IPS-18c (cell line): Measurements from ENCODE around the gene GABRR1.

Experiments
- H3K4me3 ChIP-seq: 2 replicates; pipeline ENCODE4 v1.7.0; 2013; ENCODE audit warnings: low read depth, mild to moderate bottlenecking, low read length, moderate library complexity; ENCODE audit not compliant: insufficient read depth
- H3K9me3 ChIP-seq: one replicate; pipeline ENCODE4 v1.6.1; 2013; ENCODE audit warnings: mild to moderate bottlenecking, low read length, moderate library complexity; ENCODE audit not compliant: control insufficient read depth, insufficient read depth

Gene GABRR1

GRCh38 chr6:89217299-89217910 is at the start of gene GABRR1:
GABRR1 (minus strand) TSS chr6:89217358; CDS start chr6:89217322, 36 bp downstream.
- H3K9me3 ChIP-seq, result no peaks in the 10 kb centered on the region
- no peak within 1 kb of the TSS for H3K4me3 ChIP-seq

- H3K4me3 ChIP-seq, result no peak overlapping the region
Measured at GRCh38 chr6:89264296-89264695, 47.1 kb upstream of the GABRR1 start.

GRCh38 chr6:89260832-89261231 is 43.7 kb upstream of the GABRR1 start:
- no peak overlapping the region for H3K4me3 ChIP-seq
- H3K9me3 ChIP-seq, result no peaks in the 10 kb centered on the region

More at GRCh38 chr6:89264296-89264695, 47.1 kb upstream of the GABRR1 start:
- no peaks in the 10 kb centered on the region for H3K9me3 ChIP-seq

GRCh38 chr6:89260310-89260709 is 43.2 kb upstream of the GABRR1 start:
- no peaks in the 10 kb centered on the region for H3K9me3 ChIP-seq

GRCh38 chr6:89258912-89259311 is 41.8 kb upstream of the GABRR1 start:
- Histone ChIP-seq H3K4me3 (no peak overlapping the region), H3K9me3 (no peaks in the 10 kb centered on the region)

More at GRCh38 chr6:89260310-89260709, 43.2 kb upstream of the GABRR1 start:
- no peak overlapping the region for H3K4me3 ChIP-seq

DNA sequence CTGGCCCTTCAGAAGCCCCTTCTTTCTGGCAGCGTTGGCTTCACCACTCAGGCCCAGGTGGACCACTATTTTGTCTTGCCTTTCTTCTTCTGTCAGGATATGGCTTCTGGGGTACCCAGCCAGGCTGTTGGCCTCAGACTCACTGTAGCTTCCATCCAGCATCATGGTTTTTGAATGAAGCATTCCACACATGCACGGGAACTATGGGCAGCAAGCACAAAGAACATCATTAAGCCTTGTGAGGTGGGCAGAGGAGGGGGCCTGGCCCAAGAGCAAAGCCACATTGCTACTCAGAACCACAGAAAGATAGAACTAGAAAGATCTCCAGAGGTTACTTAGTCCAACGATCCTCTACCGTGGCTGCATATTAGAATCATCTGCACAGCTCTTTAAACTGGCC is 40.6 kb upstream of the GABRR1 start:
- Histone ChIP-seq H3K4me3 (no peak overlapping the region), H3K9me3 (no peaks in the 10 kb centered on the region)

GRCh38 chr6:89257346-89257745 is 40.2 kb upstream of the GABRR1 start:
- Histone ChIP-seq H3K4me3 (no peak overlapping the region), H3K9me3 (no peaks in the 10 kb centered on the region)

GRCh38 chr6:89255417-89255816 is 38.3 kb upstream of the GABRR1 start:
- Histone ChIP-seq H3K4me3 (no peak overlapping the region), H3K9me3 (no peaks in the 10 kb centered on the region)

DNA sequence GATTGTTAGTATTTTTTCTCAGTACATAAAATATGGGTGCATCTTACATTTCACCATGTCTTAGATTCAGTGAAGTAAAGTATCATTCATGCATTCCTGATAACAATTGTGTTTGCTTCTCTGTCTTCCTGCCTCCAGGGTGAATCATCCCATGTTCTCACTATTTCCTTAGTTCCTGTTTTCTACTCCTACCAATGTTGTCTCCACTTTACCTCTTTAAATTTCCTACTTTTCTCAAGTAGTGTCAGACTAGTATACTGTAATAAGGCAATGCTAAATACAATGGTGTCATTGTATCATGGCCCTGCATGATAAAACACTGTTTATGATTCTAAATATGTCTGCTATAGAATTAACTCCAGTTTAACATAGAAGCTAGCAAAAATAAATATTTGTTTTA is 37.4 kb upstream of the GABRR1 start:
- Histone ChIP-seq H3K9me3 (no peaks in the 10 kb centered on the region), H3K4me3 (no peak overlapping the region)

DNA sequence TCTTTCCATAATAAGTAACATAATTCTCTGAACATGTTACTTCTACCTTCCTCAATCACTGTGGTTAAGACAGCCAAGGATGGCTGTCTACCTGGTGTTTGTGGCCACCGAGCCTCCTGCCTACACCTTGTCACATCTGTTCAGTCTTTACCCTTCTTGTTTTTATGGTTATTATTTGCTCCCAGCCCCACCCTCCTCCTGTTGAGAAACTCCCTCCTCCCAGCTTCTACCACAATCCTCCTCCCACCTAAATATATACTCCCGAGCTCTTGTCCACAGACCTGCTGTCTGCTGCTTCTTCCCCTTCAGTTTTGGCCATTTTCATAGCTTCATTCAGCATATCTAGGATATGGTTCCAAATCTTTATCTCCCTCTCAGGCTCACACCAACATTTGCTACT is 35.7 kb upstream of the GABRR1 start:
- Histone ChIP-seq H3K9me3 (no peaks in the 10 kb centered on the region), H3K4me3 (no peak overlapping the region)

- H3K9me3 ChIP-seq, result no peaks in the 10 kb centered on the region
- H3K4me3 ChIP-seq, result no peak overlapping the region
Measured at GRCh38 chr6:89251976-89252375, 34.8 kb upstream of the GABRR1 start.

DNA sequence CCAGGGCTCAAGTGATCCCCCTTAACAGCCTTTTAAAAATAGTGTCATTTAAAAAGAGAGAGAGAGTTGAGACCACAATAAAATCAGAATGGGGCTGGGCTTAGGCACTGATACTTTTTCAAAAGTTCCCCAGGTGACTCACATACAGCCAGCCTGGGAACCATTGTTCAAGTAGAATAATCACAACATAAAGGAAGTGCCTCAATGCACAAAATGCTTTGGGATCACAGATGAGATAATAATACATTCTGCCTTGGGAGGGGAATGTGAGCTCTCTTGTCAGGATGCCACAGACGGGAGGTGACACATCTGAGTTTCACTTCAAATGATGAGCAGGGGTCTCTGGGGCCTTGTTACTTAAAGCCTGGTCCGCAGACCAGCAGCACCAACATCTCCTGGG is 34.0 kb upstream of the GABRR1 start:
- H3K4me3 ChIP-seq, result no peak overlapping the region
- no peaks in the 10 kb centered on the region for H3K9me3 ChIP-seq

- no peaks in the 10 kb centered on the region for H3K9me3 ChIP-seq
- H3K4me3 ChIP-seq, result no peak overlapping the region
Measured at GRCh38 chr6:89250239-89250638, 33.1 kb upstream of the GABRR1 start.

GRCh38 chr6:89244241-89244985 is 27.3 kb upstream of the GABRR1 start:
- no peaks in the 10 kb centered on the region for H3K9me3 ChIP-seq
- H3K4me3 ChIP-seq, result no peak overlapping the region

DNA sequence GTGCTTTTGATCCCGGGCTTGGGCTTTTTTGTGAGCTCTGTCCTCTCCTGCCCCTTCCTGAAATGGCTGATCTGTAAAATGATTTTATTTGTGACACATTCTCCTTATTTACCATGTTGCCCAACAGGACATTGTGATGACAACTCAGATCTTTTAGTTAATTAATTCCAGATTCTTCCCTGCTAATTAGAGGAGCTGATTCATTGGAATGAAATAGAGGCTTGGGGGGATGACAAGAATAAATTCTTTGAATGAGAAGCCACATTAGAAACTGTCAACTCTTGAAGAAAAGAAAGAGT is 26.1 kb upstream of the GABRR1 start:
- no peak overlapping the region for H3K4me3 ChIP-seq
- no peaks in the 10 kb centered on the region for H3K9me3 ChIP-seq

DNA sequence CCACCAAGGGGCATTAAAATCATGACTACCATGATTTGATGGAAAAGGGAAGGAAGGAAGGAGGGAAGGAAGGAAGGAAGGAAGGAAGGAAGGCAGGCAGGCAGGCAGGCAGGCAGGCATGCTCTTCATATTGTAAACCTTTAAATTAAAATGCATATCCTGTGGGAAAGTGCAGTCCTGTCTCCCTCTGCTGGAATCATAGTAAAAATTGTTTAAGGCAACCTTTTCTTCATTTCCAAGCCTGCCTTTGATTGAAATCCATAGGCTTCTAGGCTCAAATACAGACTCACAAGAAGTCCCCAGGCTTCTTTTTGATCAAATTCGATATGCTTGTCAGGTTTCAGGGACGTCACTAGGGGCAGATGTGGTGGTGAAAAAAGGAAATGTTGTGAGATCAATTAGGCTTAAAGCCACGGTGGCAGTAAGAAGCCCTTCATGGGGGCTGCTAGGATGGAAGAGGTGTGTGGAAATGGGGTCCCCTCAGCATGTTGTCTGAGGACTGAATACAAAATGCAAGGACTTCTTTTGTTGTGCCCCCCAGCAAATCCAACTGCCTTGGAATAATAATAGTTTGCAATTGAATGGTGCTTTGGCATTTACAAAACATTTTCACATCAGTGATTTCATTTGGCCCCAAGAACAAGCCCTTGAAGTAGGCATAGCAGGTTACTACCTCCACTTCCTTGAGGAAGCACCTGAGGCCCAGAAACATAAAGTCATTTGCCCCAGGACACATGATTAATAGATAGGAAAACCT is 25.6 kb upstream of the GABRR1 start:
- Histone ChIP-seq H3K9me3 (no peaks in the 10 kb centered on the region), H3K4me3 (no peak overlapping the region)

- H3K9me3 ChIP-seq, result peaks cover 4% of the 10 kb centered on the region
Measured at GRCh38 chr6:89239338-89239737, 22.2 kb upstream of the GABRR1 start.

GRCh38 chr6:89237158-89237557 is 20.0 kb upstream of the GABRR1 start:
- H3K4me3 ChIP-seq, result no peak overlapping the region
- peaks cover 5% of the 10 kb centered on the region for H3K9me3 ChIP-seq

More at GRCh38 chr6:89239338-89239737, 22.2 kb upstream of the GABRR1 start:
- no peak overlapping the region for H3K4me3 ChIP-seq
